SK-N-SH treated with all-trans-retinoic acid at 6 μM for 48 hours (cell line): ENCODE measurements around the gene ANKRD33B.

Source experiments
- ATAC-seq: fragments of 200-7000 bp; cut with Tn5 transposase; 3 replicates; pipeline ENCODE4 v1.9.1; 2020; ENCODE audit warnings: mild to moderate bottlenecking, moderate library complexity
- ARNTL ChIP-seq: fragments of 450-650 bp; formaldehyde crosslinking; IDR thresholded peaks from 2 replicates; pipeline ENCODE4 v1.5.0; 2020; ENCODE audit warnings: low read depth, mild to moderate bottlenecking, moderate library complexity, borderline replicate concordance
- BACH2 ChIP-seq: fragments of 250-450 bp; sonication (Bioruptor Pico); IDR thresholded peaks from 2 replicates; pipeline ENCODE4 v1.9.0; 2021; ENCODE audit warnings: mild to moderate bottlenecking, borderline replicate concordance
- CSDC2 ChIP-seq: fragments of 250-450 bp; sonication (Bioruptor Pico); IDR thresholded peaks from 2 replicates; pipeline ENCODE4 v1.5.0; 2020; ENCODE audit warnings: mild to moderate bottlenecking, moderate library complexity
- ESRRG ChIP-seq: fragments of 250-450 bp; sonication (Bioruptor Pico); IDR thresholded peaks from 2 replicates; pipeline ENCODE4 v1.6.1; 2021; ENCODE audit warnings: mild to moderate bottlenecking
- GLIS3 ChIP-seq: fragments of 250-450 bp; sonication (Bioruptor Pico); IDR thresholded peaks from 2 replicates; pipeline ENCODE4 v1.5.0; 2020; ENCODE audit warnings: mild to moderate bottlenecking, moderate library complexity
- ISL1 ChIP-seq: fragments of 250-450 bp; sonication (Bioruptor Pico); IDR thresholded peaks from 2 replicates; pipeline ENCODE4 v2.1.2; 2022; ENCODE audit warnings: mild to moderate bottlenecking, moderate library complexity
- PATZ1 ChIP-seq: fragments of 250-450 bp; sonication (Bioruptor Pico); IDR thresholded peaks from 2 replicates; pipeline ENCODE4 v1.8.0; 2020; ENCODE audit warnings: mild to moderate bottlenecking, moderate library complexity, borderline replicate concordance
- PPARA ChIP-seq: fragments of 250-450 bp; sonication (Bioruptor Pico); IDR thresholded peaks from 2 replicates; pipeline ENCODE4 v1.5.0; 2020; ENCODE audit warnings: mild to moderate bottlenecking, borderline replicate concordance
- RARB ChIP-seq: fragments of 250-450 bp; sonication (Bioruptor Pico); IDR thresholded peaks from 2 replicates; pipeline ENCODE4 v1.8.0; 2021; ENCODE audit warnings: mild to moderate bottlenecking, moderate library complexity
- SNAI2 ChIP-seq: fragments of 250-450 bp; sonication (Bioruptor Pico); IDR thresholded peaks from 2 replicates; pipeline ENCODE4 v1.5.0; 2020; ENCODE audit warnings: mild to moderate bottlenecking, moderate library complexity
- TCF4 ChIP-seq: fragments of 250-450 bp; sonication (Bioruptor Pico); IDR thresholded peaks from 2 replicates; pipeline ENCODE4 v1.8.0; 2021; ENCODE audit warnings: mild to moderate bottlenecking, moderate library complexity, borderline replicate concordance
- TOX ChIP-seq: fragments of 250-450 bp; sonication (Bioruptor Pico); IDR thresholded peaks from 2 replicates; pipeline ENCODE4 v1.8.0; 2021; ENCODE audit warnings: mild to moderate bottlenecking, moderate library complexity, borderline replicate concordance
- TSHZ2 ChIP-seq: fragments of 250-450 bp; sonication (Bioruptor Pico); IDR thresholded peaks from 2 replicates; pipeline ENCODE4 v1.5.0; 2020; ENCODE audit warnings: mild to moderate bottlenecking, moderate library complexity
- ZC3H10 ChIP-seq: fragments of 250-450 bp; sonication (Bioruptor Pico); IDR thresholded peaks from 2 replicates; pipeline ENCODE4 v1.5.1; 2021; ENCODE audit warnings: mild to moderate bottlenecking, moderate library complexity
- ZFP3 ChIP-seq: fragments of 250-450 bp; sonication (Bioruptor Pico); IDR thresholded peaks from 2 replicates; pipeline ENCODE4 v1.5.0; 2020; ENCODE audit warnings: mild to moderate bottlenecking, moderate library complexity
- ZFP30 ChIP-seq: fragments of 450-650 bp; formaldehyde crosslinking; IDR thresholded peaks from 2 replicates; pipeline ENCODE4 v1.5.0; 2022; ENCODE audit warnings: mild to moderate bottlenecking, moderate library complexity
- ZNF70 ChIP-seq: fragments of 450-650 bp; formaldehyde crosslinking; IDR thresholded peaks from 2 replicates; pipeline ENCODE4 v1.5.0; 2020; ENCODE audit warnings: mild to moderate bottlenecking, moderate library complexity
- ZNF8 ChIP-seq: fragments of 450-650 bp; formaldehyde crosslinking; IDR thresholded peaks from 2 replicates; pipeline ENCODE4 v1.5.0; 2020; ENCODE audit warnings: mild to moderate bottlenecking, moderate library complexity
- TF ChIP-seq, protein P1 (sequence below): fragments of 250-450 bp; sonication (Bioruptor Pico); IDR thresholded peaks from 2 replicates; pipeline ENCODE4 v1.5.1; 2020; ENCODE audit warnings: low read depth, mild to moderate bottlenecking, moderate library complexity
- TF ChIP-seq, protein P2 (sequence below): fragments of 250-450 bp; sonication (Bioruptor Pico); IDR thresholded peaks from 2 replicates; pipeline ENCODE4 v1.8.0; 2021; ENCODE audit warnings: low read depth, mild to moderate bottlenecking, moderate library complexity, borderline replicate concordance
- TF ChIP-seq, protein P3 (sequence below): fragments of 250-450 bp; sonication (Bioruptor Pico); IDR thresholded peaks from 2 replicates; pipeline ENCODE4 v1.5.1; 2021; ENCODE audit warnings: mild to moderate bottlenecking, moderate library complexity

Gene ANKRD33B

DNA sequence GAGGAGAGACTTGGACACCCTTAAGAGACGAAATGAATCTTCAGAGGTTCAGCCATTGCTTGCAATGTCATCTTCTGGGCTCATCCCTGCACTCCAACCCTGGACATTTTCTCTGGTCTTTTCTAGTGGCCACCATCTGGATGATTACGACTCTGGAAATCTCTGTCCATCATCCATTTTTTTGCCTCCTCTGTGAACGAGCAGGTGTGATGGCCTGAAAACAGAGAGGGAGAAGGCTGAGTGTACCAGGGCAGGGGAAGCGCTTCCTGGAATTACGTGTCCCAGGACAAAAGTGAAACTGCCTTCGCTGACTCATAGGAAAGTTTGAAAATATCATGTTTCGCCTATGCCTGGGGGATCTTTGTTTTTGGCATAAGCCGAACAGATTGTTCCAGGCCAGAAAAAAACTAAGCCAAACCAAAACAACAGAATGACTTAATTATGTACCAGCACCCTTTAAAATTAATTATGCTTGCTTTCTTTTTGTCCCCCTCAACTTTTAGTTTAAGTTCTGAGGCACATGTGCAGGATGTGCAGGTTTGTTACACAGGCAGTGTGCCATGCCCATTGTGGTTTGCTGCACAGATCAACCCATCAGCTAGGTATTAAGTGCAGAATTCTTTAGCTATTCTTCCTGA, 31.9 kb downstream of the ANKRD33B start:
- TF ChIP-seq, protein P1, sequence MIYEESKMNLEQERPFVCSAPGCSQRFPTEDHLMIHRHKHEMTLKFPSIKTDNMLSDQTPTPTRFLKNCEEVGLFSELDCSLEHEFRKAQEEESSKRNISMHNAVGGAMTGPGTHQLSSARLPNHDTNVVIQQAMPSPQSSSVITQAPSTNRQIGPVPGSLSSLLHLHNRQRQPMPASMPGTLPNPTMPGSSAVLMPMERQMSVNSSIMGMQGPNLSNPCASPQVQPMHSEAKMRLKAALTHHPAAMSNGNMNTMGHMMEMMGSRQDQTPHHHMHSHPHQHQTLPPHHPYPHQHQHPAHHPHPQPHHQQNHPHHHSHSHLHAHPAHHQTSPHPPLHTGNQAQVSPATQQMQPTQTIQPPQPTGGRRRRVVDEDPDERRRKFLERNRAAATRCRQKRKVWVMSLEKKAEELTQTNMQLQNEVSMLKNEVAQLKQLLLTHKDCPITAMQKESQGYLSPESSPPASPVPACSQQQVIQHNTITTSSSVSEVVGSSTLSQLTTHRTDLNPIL (CRISPR knock-in tag), result no peak
- TF ChIP-seq, protein P2, sequence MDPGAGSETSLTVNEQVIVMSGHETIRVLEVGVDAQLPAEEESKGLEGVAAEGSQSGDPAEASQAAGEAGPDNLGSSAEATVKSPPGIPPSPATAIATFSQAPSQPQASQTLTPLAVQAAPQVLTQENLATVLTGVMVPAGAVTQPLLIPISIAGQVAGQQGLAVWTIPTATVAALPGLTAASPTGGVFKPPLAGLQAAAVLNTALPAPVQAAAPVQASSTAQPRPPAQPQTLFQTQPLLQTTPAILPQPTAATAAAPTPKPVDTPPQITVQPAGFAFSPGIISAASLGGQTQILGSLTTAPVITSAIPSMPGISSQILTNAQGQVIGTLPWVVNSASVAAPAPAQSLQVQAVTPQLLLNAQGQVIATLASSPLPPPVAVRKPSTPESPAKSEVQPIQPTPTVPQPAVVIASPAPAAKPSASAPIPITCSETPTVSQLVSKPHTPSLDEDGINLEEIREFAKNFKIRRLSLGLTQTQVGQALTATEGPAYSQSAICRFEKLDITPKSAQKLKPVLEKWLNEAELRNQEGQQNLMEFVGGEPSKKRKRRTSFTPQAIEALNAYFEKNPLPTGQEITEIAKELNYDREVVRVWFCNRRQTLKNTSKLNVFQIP (CRISPR knock-in tag), result no peak
- TF ChIP-seq TCF4 (no peak), CSDC2 (CRISPR knock-in tag) (no peak), TOX (no peak), PPARA (no peak), GLIS3 (CRISPR knock-in tag) (no peak), ZNF70 (CRISPR knock-in tag) (no peak), ARNTL (CRISPR knock-in tag) (no peak), BACH2 (CRISPR knock-in tag) (no peak), ISL1 (no peak), ZFP30 (CRISPR knock-in tag) (no peak), RARB (CRISPR knock-in tag) (no peak), ZC3H10 (no peak), ZFP3 (CRISPR knock-in tag) (no peak), PATZ1 (CRISPR knock-in tag) (no peak), ESRRG (CRISPR knock-in tag) (no peak)
- TF ChIP-seq, protein P3, sequence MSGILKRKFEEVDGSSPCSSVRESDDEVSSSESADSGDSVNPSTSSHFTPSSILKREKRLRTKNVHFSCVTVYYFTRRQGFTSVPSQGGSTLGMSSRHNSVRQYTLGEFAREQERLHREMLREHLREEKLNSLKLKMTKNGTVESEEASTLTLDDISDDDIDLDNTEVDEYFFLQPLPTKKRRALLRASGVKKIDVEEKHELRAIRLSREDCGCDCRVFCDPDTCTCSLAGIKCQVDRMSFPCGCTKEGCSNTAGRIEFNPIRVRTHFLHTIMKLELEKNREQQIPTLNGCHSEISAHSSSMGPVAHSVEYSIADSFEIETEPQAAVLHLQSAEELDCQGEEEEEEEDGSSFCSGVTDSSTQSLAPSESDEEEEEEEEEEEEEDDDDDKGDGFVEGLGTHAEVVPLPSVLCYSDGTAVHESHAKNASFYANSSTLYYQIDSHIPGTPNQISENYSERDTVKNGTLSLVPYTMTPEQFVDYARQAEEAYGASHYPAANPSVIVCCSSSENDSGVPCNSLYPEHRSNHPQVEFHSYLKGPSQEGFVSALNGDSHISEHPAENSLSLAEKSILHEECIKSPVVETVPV, result no peak
- ATAC-seq, result peak; percentile 96

GRCh38 chr5:10596310-10596703, 32.4 kb downstream of the ANKRD33B start:
- ATAC-seq, result no peak
- TF ChIP-seq GLIS3 (CRISPR knock-in tag) (no peak), TCF4 (no peak), TOX (no peak), PPARA (no peak), PATZ1 (CRISPR knock-in tag) (no peak), ZNF8 (CRISPR knock-in tag) (no peak), RARB (CRISPR knock-in tag) (no peak), ESRRG (CRISPR knock-in tag) (no peak), ISL1 (no peak), TSHZ2 (CRISPR knock-in tag) (no peak), BACH2 (CRISPR knock-in tag) (no peak), ARNTL (CRISPR knock-in tag) (no peak), SNAI2 (CRISPR knock-in tag) (no peak)
- TF ChIP-seq, protein P3, result no peak
- TF ChIP-seq, protein P1 (CRISPR knock-in tag), result no peak
